WTC11 (cell line): ENCODE measurements around the gene CA11. TPM values are rescaled to one million over a fixed set of nuclear protein-coding genes. Genes with fewer than 3 reads are reported as not detected.

Source experiments
- CBFB ChIP-seq: sonication (generic); formaldehyde crosslinking; IDR thresholded peaks from 2 replicates; pipeline ENCODE4 v1.8.1; 2022; ENCODE audit warnings: mild to moderate bottlenecking, low read depth, missing genetic modification reagents
- CREM ChIP-seq: sonication (generic); formaldehyde crosslinking; IDR thresholded peaks from 2 replicates; pipeline ENCODE4 v1.8.1; 2022; ENCODE audit warnings: mild to moderate bottlenecking, missing genetic modification reagents, moderate library complexity
- ETV6 ChIP-seq: sonication (generic); formaldehyde crosslinking; IDR thresholded peaks from 2 replicates; pipeline ENCODE4 v1.8.1; 2022; ENCODE audit warnings: mild to moderate bottlenecking, missing genetic modification reagents
- FOXK1 ChIP-seq: sonication (generic); formaldehyde crosslinking; IDR thresholded peaks from 2 replicates; pipeline ENCODE4 v1.8.0; 2022; ENCODE audit warnings: mild to moderate bottlenecking, moderate library complexity, missing genetic modification reagents
- FOXP4 ChIP-seq: sonication (generic); formaldehyde crosslinking; IDR thresholded peaks from 2 replicates; pipeline ENCODE4 v1.8.0; 2022; ENCODE audit warnings: mild to moderate bottlenecking, missing genetic modification reagents
- HMGA2 ChIP-seq: fragments of 250-450 bp; sonication (Bioruptor Pico); IDR thresholded peaks from 2 replicates; pipeline ENCODE4 v1.4.0; 2021; ENCODE audit warnings: mild to moderate bottlenecking, moderate library complexity
- IRF1 ChIP-seq: sonication (generic); formaldehyde crosslinking; IDR thresholded peaks from 2 replicates; pipeline ENCODE4 v1.8.0; 2023; ENCODE audit warnings: missing genetic modification reagents
- IRF2 ChIP-seq: sonication (generic); formaldehyde crosslinking; IDR thresholded peaks from 2 replicates; pipeline ENCODE4 v1.8.0; 2022; ENCODE audit warnings: low read depth, missing genetic modification reagents, borderline replicate concordance
- MLX ChIP-seq: sonication (generic); formaldehyde crosslinking; IDR thresholded peaks from 2 replicates; pipeline ENCODE4 v1.8.1; 2023; ENCODE audit warnings: mild to moderate bottlenecking, missing genetic modification reagents, moderate library complexity
- MXD4 ChIP-seq: fragments of 250-450 bp; sonication (Bioruptor Pico); IDR thresholded peaks from 2 replicates; pipeline ENCODE4 v1.8.0; 2021; ENCODE audit warnings: mild to moderate bottlenecking, moderate library complexity, borderline replicate concordance
- NFATC4 ChIP-seq: fragments of 250-450 bp; sonication (Bioruptor Pico); IDR thresholded peaks from 2 replicates; pipeline ENCODE4 v1.9.0; 2021; ENCODE audit warnings: mild to moderate bottlenecking
- NR3C1 ChIP-seq: sonication (generic); formaldehyde crosslinking; conservative IDR thresholded peaks from 2 replicates; pipeline ENCODE4 v1.8.1; 2023; ENCODE audit warnings: low read depth, mild to moderate bottlenecking, missing genetic modification reagents
- PRDM15 ChIP-seq: sonication (generic); formaldehyde crosslinking; IDR thresholded peaks from 2 replicates; pipeline ENCODE4 v1.8.0; 2022; ENCODE audit warnings: missing genetic modification reagents
- RORB ChIP-seq: fragments of 250-450 bp; sonication (Bioruptor Pico); IDR thresholded peaks from 2 replicates; pipeline ENCODE4 v1.9.0; 2021; ENCODE audit warnings: mild to moderate bottlenecking
- SMAD4 ChIP-seq: sonication (generic); formaldehyde crosslinking; IDR thresholded peaks from 2 replicates; pipeline ENCODE4 v1.8.0; 2022; ENCODE audit warnings: mild to moderate bottlenecking, missing genetic modification reagents
- TEAD1 ChIP-seq: sonication (generic); formaldehyde crosslinking; IDR thresholded peaks from 2 replicates; pipeline ENCODE4 v1.8.0; 2022; ENCODE audit warnings: mild to moderate bottlenecking, missing genetic modification reagents
- ZBTB21 ChIP-seq: sonication (generic); formaldehyde crosslinking; IDR thresholded peaks from 2 replicates; pipeline ENCODE4 v1.8.1; 2023; ENCODE audit warnings: mild to moderate bottlenecking, missing genetic modification reagents, borderline replicate concordance
- ZNF138 ChIP-seq: sonication (generic); formaldehyde crosslinking; conservative IDR thresholded peaks from 2 replicates; pipeline ENCODE4 v1.8.1; 2022; ENCODE audit warnings: mild to moderate bottlenecking, moderate library complexity, missing genetic modification reagents
- ZNF317 ChIP-seq: sonication (generic); formaldehyde crosslinking; IDR thresholded peaks from 2 replicates; pipeline ENCODE4 v1.8.1; 2023; ENCODE audit warnings: low read depth, mild to moderate bottlenecking, moderate library complexity, missing genetic modification reagents, borderline replicate concordance
- total RNA-seq: library from RNA; stranded (reverse); gene quantifications from 3 replicates; pipeline ENCODE4 v1.2.3, GENCODE V29; 2021
- TF ChIP-seq, protein P1 (sequence below): fragments of 250-450 bp; sonication (Bioruptor Pico); IDR thresholded peaks from 2 replicates; pipeline ENCODE4 v2.1.2; 2022; ENCODE audit warnings: mild to moderate bottlenecking, moderate library complexity
- TF ChIP-seq, protein P2 (sequence below): sonication (generic); formaldehyde crosslinking; IDR thresholded peaks from 2 replicates; pipeline ENCODE4 v1.8.1; 2022; ENCODE audit warnings: mild to moderate bottlenecking, missing genetic modification reagents, moderate library complexity, borderline replicate concordance
- TF ChIP-seq, protein P3 (sequence below): fragments of 250-450 bp; sonication (Bioruptor Pico); IDR thresholded peaks from 2 replicates; pipeline ENCODE4 v1.9.0; 2021; ENCODE audit warnings: mild to moderate bottlenecking
- TF ChIP-seq, protein P4 (sequence below): sonication (generic); formaldehyde crosslinking; IDR thresholded peaks from 2 replicates; pipeline ENCODE4 v1.8.1; 2022; ENCODE audit warnings: missing genetic modification reagents, borderline replicate concordance

The CA11 gene
- total RNA-seq, 1 experiment from 2014 or later = 41.4 TPM

DNA sequence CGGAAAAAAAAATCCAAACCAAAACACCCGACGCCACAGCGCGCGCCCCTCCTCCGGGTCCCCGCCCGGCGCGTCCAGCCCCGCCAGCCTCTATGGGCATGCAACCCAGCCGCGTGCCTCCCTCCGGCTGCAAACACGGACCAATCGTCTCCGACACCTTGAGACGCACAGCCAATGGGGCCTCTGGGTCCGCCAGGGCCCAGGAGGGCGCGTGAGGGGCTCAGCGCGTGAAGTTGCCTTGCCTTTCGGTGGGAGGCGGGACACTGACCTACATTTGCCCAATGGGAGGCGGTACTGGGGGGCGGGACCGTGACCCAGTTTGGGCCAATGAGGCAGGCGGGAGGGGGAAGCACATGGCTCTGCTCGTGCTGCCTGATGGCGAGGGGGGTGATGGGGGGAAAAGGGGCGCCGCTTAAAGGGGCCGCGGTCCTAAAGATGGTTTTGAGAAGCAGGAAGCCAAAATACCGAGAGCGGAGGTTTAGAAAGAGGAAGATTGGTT is 8.5 kb downstream of the CA11 start (continued):
- TF ChIP-seq, protein P1, sequence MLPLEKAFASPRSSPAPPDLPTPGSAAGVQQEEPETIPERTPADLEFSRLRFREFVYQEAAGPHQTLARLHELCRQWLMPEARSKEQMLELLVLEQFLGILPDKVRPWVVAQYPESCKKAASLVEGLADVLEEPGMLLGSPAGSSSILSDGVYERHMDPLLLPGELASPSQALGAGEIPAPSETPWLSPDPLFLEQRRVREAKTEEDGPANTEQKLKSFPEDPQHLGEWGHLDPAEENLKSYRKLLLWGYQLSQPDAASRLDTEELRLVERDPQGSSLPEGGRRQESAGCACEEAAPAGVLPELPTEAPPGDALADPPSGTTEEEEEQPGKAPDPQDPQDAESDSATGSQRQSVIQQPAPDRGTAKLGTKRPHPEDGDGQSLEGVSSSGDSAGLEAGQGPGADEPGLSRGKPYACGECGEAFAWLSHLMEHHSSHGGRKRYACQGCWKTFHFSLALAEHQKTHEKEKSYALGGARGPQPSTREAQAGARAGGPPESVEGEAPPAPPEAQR = no peak
- no peak for TF ChIP-seq HMGA2 (CRISPR knock-in tag)
- TF ChIP-seq FOXK1 (CRISPR knock-in tag) = peak; percentile 92
- TF ChIP-seq NFATC4 (CRISPR knock-in tag) = no peak
- peak; percentile 75; the same call in 1 of the 2 replicates for TF ChIP-seq ZBTB21 (CRISPR knock-in tag)
- TF ChIP-seq CREM (CRISPR knock-in tag) = peak; percentile 72; the same call in 1 of the 2 replicates
- peak; percentile 94 for TF ChIP-seq FOXP4 (CRISPR knock-in tag)
- TF ChIP-seq RORB (CRISPR knock-in tag) = no peak
- TF ChIP-seq, protein P2, sequence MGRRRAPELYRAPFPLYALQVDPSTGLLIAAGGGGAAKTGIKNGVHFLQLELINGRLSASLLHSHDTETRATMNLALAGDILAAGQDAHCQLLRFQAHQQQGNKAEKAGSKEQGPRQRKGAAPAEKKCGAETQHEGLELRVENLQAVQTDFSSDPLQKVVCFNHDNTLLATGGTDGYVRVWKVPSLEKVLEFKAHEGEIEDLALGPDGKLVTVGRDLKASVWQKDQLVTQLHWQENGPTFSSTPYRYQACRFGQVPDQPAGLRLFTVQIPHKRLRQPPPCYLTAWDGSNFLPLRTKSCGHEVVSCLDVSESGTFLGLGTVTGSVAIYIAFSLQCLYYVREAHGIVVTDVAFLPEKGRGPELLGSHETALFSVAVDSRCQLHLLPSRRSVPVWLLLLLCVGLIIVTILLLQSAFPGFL (CRISPR knock-in tag) = no peak
- no peak for TF ChIP-seq NR3C1 (CRISPR knock-in tag)
- no peak for TF ChIP-seq MXD4
- no peak for TF ChIP-seq PRDM15
- no peak for TF ChIP-seq SMAD4
- TF ChIP-seq MLX = no peak
- TF ChIP-seq IRF2 (CRISPR knock-in tag) = no peak
- TF ChIP-seq, protein P3, sequence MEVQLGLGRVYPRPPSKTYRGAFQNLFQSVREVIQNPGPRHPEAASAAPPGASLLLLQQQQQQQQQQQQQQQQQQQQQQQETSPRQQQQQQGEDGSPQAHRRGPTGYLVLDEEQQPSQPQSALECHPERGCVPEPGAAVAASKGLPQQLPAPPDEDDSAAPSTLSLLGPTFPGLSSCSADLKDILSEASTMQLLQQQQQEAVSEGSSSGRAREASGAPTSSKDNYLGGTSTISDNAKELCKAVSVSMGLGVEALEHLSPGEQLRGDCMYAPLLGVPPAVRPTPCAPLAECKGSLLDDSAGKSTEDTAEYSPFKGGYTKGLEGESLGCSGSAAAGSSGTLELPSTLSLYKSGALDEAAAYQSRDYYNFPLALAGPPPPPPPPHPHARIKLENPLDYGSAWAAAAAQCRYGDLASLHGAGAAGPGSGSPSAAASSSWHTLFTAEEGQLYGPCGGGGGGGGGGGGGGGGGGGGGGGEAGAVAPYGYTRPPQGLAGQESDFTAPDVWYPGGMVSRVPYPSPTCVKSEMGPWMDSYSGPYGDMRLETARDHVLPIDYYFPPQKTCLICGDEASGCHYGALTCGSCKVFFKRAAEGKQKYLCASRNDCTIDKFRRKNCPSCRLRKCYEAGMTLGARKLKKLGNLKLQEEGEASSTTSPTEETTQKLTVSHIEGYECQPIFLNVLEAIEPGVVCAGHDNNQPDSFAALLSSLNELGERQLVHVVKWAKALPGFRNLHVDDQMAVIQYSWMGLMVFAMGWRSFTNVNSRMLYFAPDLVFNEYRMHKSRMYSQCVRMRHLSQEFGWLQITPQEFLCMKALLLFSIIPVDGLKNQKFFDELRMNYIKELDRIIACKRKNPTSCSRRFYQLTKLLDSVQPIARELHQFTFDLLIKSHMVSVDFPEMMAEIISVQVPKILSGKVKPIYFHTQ (CRISPR knock-in tag) = no peak
- no peak for TF ChIP-seq IRF1 (CRISPR knock-in tag)
- TF ChIP-seq ETV6 (CRISPR knock-in tag) = 0 out of 2 replicates have a peak, but pooled peaks have one; percentile 75
- TF ChIP-seq ZNF317 (CRISPR knock-in tag) = no peak
- peak; percentile 92 for TF ChIP-seq TEAD1 (CRISPR knock-in tag)
- TF ChIP-seq CBFB (CRISPR knock-in tag) = 0 out of 2 replicates have a peak, but pooled peaks have one; percentile 67
- no peak for TF ChIP-seq ZNF138 (CRISPR knock-in tag)
- TF ChIP-seq, protein P4, sequence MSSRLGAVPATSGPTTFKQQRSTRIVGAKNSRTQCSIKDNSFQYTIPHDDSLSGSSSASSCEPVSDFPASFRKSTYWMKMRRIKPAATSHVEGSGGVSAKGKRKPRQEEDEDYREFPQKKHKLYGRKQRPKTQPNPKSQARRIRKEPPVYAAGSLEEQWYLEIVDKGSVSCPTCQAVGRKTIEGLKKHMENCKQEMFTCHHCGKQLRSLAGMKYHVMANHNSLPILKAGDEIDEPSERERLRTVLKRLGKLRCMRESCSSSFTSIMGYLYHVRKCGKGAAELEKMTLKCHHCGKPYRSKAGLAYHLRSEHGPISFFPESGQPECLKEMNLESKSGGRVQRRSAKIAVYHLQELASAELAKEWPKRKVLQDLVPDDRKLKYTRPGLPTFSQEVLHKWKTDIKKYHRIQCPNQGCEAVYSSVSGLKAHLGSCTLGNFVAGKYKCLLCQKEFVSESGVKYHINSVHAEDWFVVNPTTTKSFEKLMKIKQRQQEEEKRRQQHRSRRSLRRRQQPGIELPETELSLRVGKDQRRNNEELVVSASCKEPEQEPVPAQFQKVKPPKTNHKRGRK (CRISPR knock-in tag) = no peak
